ENCODE data around the gene ARAP2. TPM values are rescaled to one million over a fixed set of nuclear protein-coding genes. Genes with fewer than 3 reads are reported as not detected.
"Not testable (repeated sequence)": the region's sequence is repeated elsewhere in the genome, so short reads cannot be mapped to it uniquely, and the experiment has no call there.

ARAP2 gene
- polyA plus RNA-seq, 1 donor (not counting 4 experiments of a cell fraction or from before 2014, with no cell fraction given), result 9.3 TPM

GRCh38 chr4:36183665-36184393 lies 60.5 kb downstream of the ARAP2 start:
- H3K27ac ChIP-seq (ENCODE audit: control insufficient read depth, insufficient read depth, low read length), result no peak overlapping the region

GRCh38 chr4:36183232-36183631 lies 61.1 kb downstream of the ARAP2 start:
- H2AFZ ChIP-seq (ENCODE audit: control insufficient read depth, low read length), result no peak overlapping the region
- no peak overlapping the region for H3K4me2 ChIP-seq (ENCODE audit: control insufficient read depth, extremely low read depth, insufficient read depth, low read depth, low read length)
- dilution Hi-C loops (cut with MboI; ENCODE audit: extremely low pct_ligation_motif_present, low sequenced_read_pairs), result no loop called here
- TF ChIP-seq EZH2 (IDR thresholded peaks at IDR 0.05; ENCODE audit: low read length), result no peak
- no peak for TF ChIP-seq CTCF (optimal IDR thresholded peaks at IDR 0.05 in 1 of 3, IDR thresholded peaks at IDR 0.05 in 1 of 3, conservative IDR thresholded peaks at IDR 0.05 in 1 of 3; ENCODE audit: extremely low read depth in 1 of 3, insufficient read depth in 2 of 3, low read length in 3 of 3)
- no peak overlapping the region for H3K9ac ChIP-seq (ENCODE audit: control insufficient read depth, extremely low read depth, insufficient read depth, low read length)
- H3K9me3 ChIP-seq (ENCODE audit: control insufficient read depth, low read depth, low read length), result no peaks in the 10 kb centered on the region
- no peaks in the 10 kb centered on the region for H3K27me3 ChIP-seq (ENCODE audit: control insufficient read depth, extremely low read depth, insufficient read depth, low read length)
- FAIRE-seq (no peak), DNase-seq (ENCODE audit: low read depth, low spot score) (no peak)
- no peaks in the 10 kb centered on the region for H3K79me2 ChIP-seq (ENCODE audit: control insufficient read depth, insufficient read depth, low read length)
- no peaks in the 10 kb centered on the region for H4K20me1 ChIP-seq (ENCODE audit: control insufficient read depth, extremely low read depth, insufficient read depth, low read length)
- peaks cover 3 to 4% of the 10 kb centered on the region in 2 experiments for H3K36me3 ChIP-seq (ENCODE audit: control insufficient read depth in 2 of 2, extremely low read depth in 1 of 2, insufficient read depth in 2 of 2, low read length in 2 of 2)
- H3K27ac ChIP-seq (ENCODE audit: control insufficient read depth, insufficient read depth, low read length), result no peak overlapping the region
- no peaks in the 10 kb centered on the region for H3K4me1 ChIP-seq (ENCODE audit: control insufficient read depth, extremely low read depth, insufficient read depth, low read length)
- H3K9me1 ChIP-seq (ENCODE audit: control insufficient read depth, extremely low read depth, insufficient read depth, low read length), result no peaks in the 10 kb centered on the region
- no peak overlapping the region for H3K4me3 ChIP-seq (ENCODE audit: control insufficient read depth in 2 of 3, extremely low read depth in 1 of 3, insufficient read depth in 2 of 3, low read depth in 1 of 3, low read length in 3 of 3)

More at GRCh38 chr4:36183665-36184393, 60.5 kb downstream of the ARAP2 start:
- H3K9ac ChIP-seq (ENCODE audit: control insufficient read depth, extremely low read depth, insufficient read depth, low read length), result no peak overlapping the region
- H3K36me3 ChIP-seq (ENCODE audit: control insufficient read depth in 2 of 2, extremely low read depth in 1 of 2, insufficient read depth in 2 of 2, low read length in 2 of 2), result peaks cover 3 to 4% of the 10 kb centered on the region in 2 experiments
- dilution Hi-C loops (cut with MboI; ENCODE audit: extremely low pct_ligation_motif_present, low sequenced_read_pairs), result no loop called here
- no peak overlapping the region for H3K4me3 ChIP-seq (ENCODE audit: control insufficient read depth in 2 of 3, extremely low read depth in 1 of 3, insufficient read depth in 2 of 3, low read depth in 1 of 3, low read length in 3 of 3)
- no peaks in the 10 kb centered on the region for H3K4me1 ChIP-seq (ENCODE audit: control insufficient read depth, extremely low read depth, insufficient read depth, low read length)
- no peaks in the 10 kb centered on the region for H3K27me3 ChIP-seq (ENCODE audit: control insufficient read depth, extremely low read depth, insufficient read depth, low read length)
- FAIRE-seq, result no peak
- H4K20me1 ChIP-seq (ENCODE audit: control insufficient read depth, extremely low read depth, insufficient read depth, low read length), result no peaks in the 10 kb centered on the region
- no peaks in the 10 kb centered on the region for H3K9me3 ChIP-seq (ENCODE audit: control insufficient read depth, low read depth, low read length)
- no peaks in the 10 kb centered on the region for H3K79me2 ChIP-seq (ENCODE audit: control insufficient read depth, insufficient read depth, low read length)
- H2AFZ ChIP-seq (ENCODE audit: control insufficient read depth, low read length), result no peak overlapping the region
- no peaks in the 10 kb centered on the region for H3K9me1 ChIP-seq (ENCODE audit: control insufficient read depth, extremely low read depth, insufficient read depth, low read length)
- no peak overlapping the region for H3K4me2 ChIP-seq (ENCODE audit: control insufficient read depth, extremely low read depth, insufficient read depth, low read depth, low read length)
- DNase-seq (ENCODE audit: low read depth, low spot score), result no peak
- TF ChIP-seq CTCF (optimal IDR thresholded peaks at IDR 0.05 in 1 of 3, IDR thresholded peaks at IDR 0.05 in 1 of 3, conservative IDR thresholded peaks at IDR 0.05 in 1 of 3; ENCODE audit: extremely low read depth in 1 of 3, insufficient read depth in 2 of 3, low read length in 3 of 3), result no peak
- no peak for TF ChIP-seq EZH2 (IDR thresholded peaks at IDR 0.05; ENCODE audit: low read length)

GRCh38 chr4:36182315-36182714 lies 62.0 kb downstream of the ARAP2 start:
- H3K9me3 ChIP-seq (ENCODE audit: control insufficient read depth, low read depth, low read length); H4K20me1 ChIP-seq (ENCODE audit: control insufficient read depth, extremely low read depth, insufficient read depth, low read length); DNase-seq (ENCODE audit: low read depth, low spot score); H3K4me1 ChIP-seq (ENCODE audit: control insufficient read depth, extremely low read depth, insufficient read depth, low read length); H3K4me3 ChIP-seq (ENCODE audit: control insufficient read depth in 2 of 3, extremely low read depth in 1 of 3, insufficient read depth in 2 of 3, low read depth in 1 of 3, low read length in 3 of 3); H3K27ac ChIP-seq (ENCODE audit: control insufficient read depth, insufficient read depth, low read length); H3K4me2 ChIP-seq (ENCODE audit: control insufficient read depth, extremely low read depth, insufficient read depth, low read depth, low read length); H3K9me1 ChIP-seq (ENCODE audit: control insufficient read depth, extremely low read depth, insufficient read depth, low read length); H2AFZ ChIP-seq (ENCODE audit: control insufficient read depth, low read length); dilution Hi-C loops (cut with MboI; ENCODE audit: extremely low pct_ligation_motif_present, low sequenced_read_pairs); FAIRE-seq; H3K36me3 ChIP-seq (ENCODE audit: control insufficient read depth in 2 of 2, extremely low read depth in 1 of 2, insufficient read depth in 2 of 2, low read length in 2 of 2); H3K27me3 ChIP-seq (ENCODE audit: control insufficient read depth, extremely low read depth, insufficient read depth, low read length); H3K9ac ChIP-seq (ENCODE audit: control insufficient read depth, extremely low read depth, insufficient read depth, low read length); H3K79me2 ChIP-seq (ENCODE audit: control insufficient read depth, insufficient read depth, low read length): not testable (repeated sequence)

All from keratinocyte (primary cell).